Vagina (tissue), 2 donors: ENCODE data around the gene GLS2.
A peak's percentile ranks its signal among the peaks of the same experiment; 100 is the strongest.

Experiments used
- CTCF ChIP-seq, 3 experiments: fragments of 450-650 bp in 2 of 3; fragments of 200-600 bp in 1 of 3; sonication (generic) in 1 of 3; IDR thresholded peaks; one replicate each; pipeline ENCODE4 v1.5.1; 2017 to 2019; ENCODE audit warnings: antibody characterized with exemption in 3 of 3, mild to moderate bottlenecking in 2 of 3, moderate library complexity in 2 of 3
- POLR2A ChIP-seq, 2 donors: fragments of 450-650 bp; IDR thresholded peaks; one replicate each; pipeline ENCODE4 v1.6.1; 2017; ENCODE audit warnings: antibody characterized with exemption in 2 of 2, mild to moderate bottlenecking in 2 of 2, moderate library complexity in 2 of 2
- POLR2AphosphoS5 ChIP-seq, 2 donors: sonication (generic); formaldehyde crosslinking; IDR thresholded peaks; one replicate each; pipeline ENCODE4 v1.9.0; 2017; ENCODE audit warnings: antibody characterized with exemption in 2 of 2, mild to moderate bottlenecking in 2 of 2, low read depth in 1 of 2; ENCODE audit not compliant: insufficient read depth in 1 of 2

DNA sequence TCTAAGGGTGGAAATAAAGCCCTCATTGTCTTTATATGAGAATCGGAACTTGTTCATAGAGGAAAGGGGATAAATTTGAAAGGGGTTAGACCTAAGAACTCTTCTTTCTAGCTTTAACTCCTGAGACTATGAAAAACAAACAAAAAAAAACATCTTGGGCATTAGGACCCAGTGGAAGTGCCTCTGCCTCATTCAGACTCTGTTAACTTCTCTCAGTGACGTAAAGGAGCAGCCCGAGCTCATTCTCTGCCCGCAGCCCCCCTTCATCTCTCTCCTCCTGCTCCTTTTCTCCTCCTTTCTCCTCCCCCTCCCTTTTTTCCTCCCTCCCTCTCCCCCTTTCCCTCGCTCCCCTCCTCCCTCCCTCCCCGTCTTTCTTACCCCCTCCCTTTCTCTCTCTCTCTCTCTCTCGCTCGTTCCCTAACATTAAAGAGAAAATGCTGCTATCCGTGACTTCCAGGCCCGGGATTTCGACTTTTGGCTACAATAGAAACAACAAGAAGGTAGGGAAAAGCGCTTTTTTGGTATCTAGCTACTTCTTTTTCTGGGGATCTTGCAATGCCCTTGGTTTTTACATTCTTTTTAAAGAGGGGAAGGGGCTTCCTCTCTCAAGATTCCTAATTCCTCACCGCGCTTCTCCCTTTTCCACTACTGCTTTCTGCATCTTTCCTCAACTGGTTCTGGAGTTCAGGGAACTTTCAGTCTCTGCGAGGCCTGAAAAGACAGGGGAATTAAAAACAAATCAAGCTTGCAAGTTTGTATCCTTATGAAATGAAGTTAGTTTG, 33.8 kb upstream of the GLS2 start, which contains the start of gene RBMS2:
- peak in 1 of 2 donors; percentile 9 for TF ChIP-seq POLR2A (IDR thresholded peaks at IDR 0.05)
- TF ChIP-seq CTCF (IDR thresholded peaks at IDR 0.05), result no peak
- TF ChIP-seq POLR2AphosphoS5 (IDR thresholded peaks at IDR 0.05; ENCODE audit: insufficient read depth in 1 of 2, low read depth in 1 of 2), result peak in 1 of 2 donors; percentile 88
